Measurements from ENCODE around the gene TNFRSF1B.

Gene TNFRSF1B

DNA sequence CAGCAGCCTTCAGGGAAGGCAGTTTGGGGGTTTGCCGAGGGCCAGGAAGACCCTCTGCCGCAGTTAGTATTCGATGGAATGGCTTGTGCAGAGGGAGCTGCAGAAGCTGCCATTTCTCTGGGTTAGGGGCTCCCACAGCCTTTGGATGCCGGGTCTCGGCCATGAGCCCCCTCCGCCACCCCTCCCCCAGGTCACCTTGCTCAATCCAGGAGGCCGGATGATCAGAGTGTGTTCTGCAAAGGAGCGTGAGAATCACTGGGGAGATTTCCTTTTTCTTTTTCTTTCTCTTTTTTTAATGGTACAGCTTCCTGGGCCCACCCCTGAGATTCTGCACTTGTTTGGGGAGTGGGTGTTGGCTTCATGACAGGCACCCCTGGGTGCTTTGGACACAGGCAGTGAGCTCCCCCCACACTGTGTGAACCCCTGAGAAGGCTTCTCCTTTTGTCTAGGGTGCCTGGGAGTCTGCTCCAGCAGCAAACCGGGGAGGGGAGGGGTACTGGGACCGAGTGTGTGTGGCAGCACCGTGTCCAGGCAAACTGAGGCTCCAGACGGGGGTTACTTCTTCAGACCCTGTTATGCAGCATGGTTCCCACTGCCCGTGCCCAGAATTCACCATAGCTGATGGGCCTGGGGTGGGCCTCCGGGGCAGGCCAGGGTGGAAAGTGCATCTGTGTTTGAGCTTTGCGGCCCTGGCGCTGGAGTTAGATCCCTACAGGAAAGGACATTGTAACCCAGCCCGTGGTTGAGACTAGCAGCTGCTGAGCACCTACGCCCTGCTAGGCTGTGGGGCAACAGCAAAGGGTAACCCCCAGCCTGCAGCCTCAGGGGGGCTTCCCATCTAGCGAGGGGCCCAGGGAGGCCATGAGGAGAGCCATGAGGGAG lies 18.5 kb downstream of the TNFRSF1B start:
- Histone ChIP-seq H3K27ac (ENCODE audit: low read depth, low read length) (peak overlapping the region; percentile 91), H3K18ac (ENCODE audit: low read length) (peak overlapping the region; percentile 80), H2BK120ac (ENCODE audit: insufficient read depth, low read length, poor library complexity) (peak overlapping the region; percentile 65)

DNA sequence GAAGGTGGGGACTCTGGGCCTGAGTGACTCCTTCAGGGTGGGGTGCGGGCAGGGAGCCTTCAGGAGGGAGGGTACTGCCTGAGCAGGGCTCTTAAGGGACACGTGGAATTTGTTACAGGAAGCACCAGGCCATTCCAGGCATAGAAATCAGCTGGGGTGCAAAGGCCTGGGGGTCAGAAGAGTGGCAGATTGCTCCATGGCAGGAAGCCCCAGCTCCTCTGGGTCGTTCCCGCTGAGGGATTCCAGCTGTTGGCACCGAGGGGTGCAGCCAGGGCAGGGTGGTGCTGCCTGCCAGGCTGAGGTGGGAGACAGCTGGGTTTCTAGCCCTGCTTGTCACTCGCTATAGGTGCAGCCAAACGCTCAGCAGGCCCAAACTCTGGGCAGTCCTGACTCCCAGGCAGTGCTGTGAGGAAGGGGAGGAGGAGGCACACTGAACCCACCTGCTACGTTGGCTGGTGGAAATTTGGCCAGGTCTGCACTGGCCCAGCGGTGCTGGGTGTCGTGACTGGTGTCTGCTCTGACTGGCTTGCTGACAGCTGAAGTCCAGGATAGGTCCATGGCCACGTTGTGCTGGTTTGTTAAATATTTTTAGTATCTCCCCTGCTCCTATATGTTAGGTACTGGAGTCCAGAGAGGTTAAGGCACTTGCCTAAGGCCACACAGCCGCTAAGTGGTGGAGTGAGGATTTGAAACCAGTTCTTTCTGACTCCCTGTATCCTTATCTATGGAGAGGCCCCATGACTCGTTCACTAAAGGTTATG lies 19.3 kb downstream of the TNFRSF1B start:
- Histone ChIP-seq H3K27me3 (ENCODE audit: insufficient read depth, low read length) (no peaks in the 10 kb centered on the region), H2BK5ac (ENCODE audit: low read depth, low read length, poor library complexity) (peak overlapping the region; percentile 24), H2BK12ac (ENCODE audit: low read length) (peak overlapping the region; percentile 94), H3K4ac (ENCODE audit: low read depth, low read length) (peak overlapping the region; percentile 35), H3K36me3 (ENCODE audit: control insufficient read depth in 1 of 2, insufficient read depth in 2 of 2, low read length in 2 of 2) (no peaks in the 10 kb centered on the region), H3K14ac (ENCODE audit: low read length) (peak overlapping the region; percentile 71), H3K79me2 (ENCODE audit: control insufficient read depth, insufficient read depth, low read length, poor library complexity) (peaks cover 7% of the 10 kb centered on the region), H4K91ac (ENCODE audit: low read depth, low read length) (peak overlapping the region; percentile 92), H3K4me3 (ENCODE audit: low read depth, low read length) (no peak overlapping the region), H4K12ac (ENCODE audit: low read depth, low read length) (peak overlapping the region; percentile 19), H2BK120ac (ENCODE audit: insufficient read depth, low read length, poor library complexity) (peak overlapping the region; percentile 65), H3K4me1 (ENCODE audit: control insufficient read depth in 1 of 2, insufficient read depth in 2 of 2, low read length in 2 of 2) (peaks cover 21 to 22% of the 10 kb centered on the region in 2 experiments), H3K18ac (ENCODE audit: low read length) (peak overlapping the region; percentile 80), H3K9ac (ENCODE audit: low read length) (no peak overlapping the region), H3K9me3 (ENCODE audit: insufficient read depth, low read depth, low read length) (peaks cover 4% of the 10 kb centered on the region), H3K23ac (ENCODE audit: low read length) (no peak overlapping the region), H3K79me1 (ENCODE audit: low read length) (peaks cover 23% of the 10 kb centered on the region), H2AK5ac (ENCODE audit: low read length) (peak overlapping the region; percentile 87), H3K27ac (ENCODE audit: low read depth, low read length) (no peak overlapping the region), H3K4me2 (ENCODE audit: low read length) (no peak overlapping the region), H4K8ac (ENCODE audit: low read depth, low read length) (peak overlapping the region; percentile 67), H2AFZ (ENCODE audit: insufficient read depth, low read length, poor library complexity) (no peak overlapping the region)
- no peak for DNase-seq
- WGBS (ENCODE audit: extremely low coverage, insufficient coverage, insufficient read length): no CpG with 5 or more reads among the region's 13 CpGs

More for the DNA sequence above, 18.5 kb downstream of the TNFRSF1B start:
- Histone ChIP-seq H3K23ac (ENCODE audit: low read length) (no peak overlapping the region), H4K91ac (ENCODE audit: low read depth, low read length) (peak overlapping the region; percentile 92), H3K79me2 (ENCODE audit: control insufficient read depth, insufficient read depth, low read length, poor library complexity) (peaks cover 7% of the 10 kb centered on the region), H3K4me1 (ENCODE audit: control insufficient read depth in 1 of 2, insufficient read depth in 2 of 2, low read length in 2 of 2) (peaks cover 25 to 29% of the 10 kb centered on the region in 2 experiments), H3K4me2 (ENCODE audit: low read length) (peak overlapping the region; percentile 32), H3K79me1 (ENCODE audit: low read length) (peaks cover 30% of the 10 kb centered on the region), H4K12ac (ENCODE audit: low read depth, low read length) (peak overlapping the region; percentile 46), H3K36me3 (ENCODE audit: control insufficient read depth in 1 of 2, insufficient read depth in 2 of 2, low read length in 2 of 2) (no peaks in the 10 kb centered on the region), H2BK12ac (ENCODE audit: low read length) (peak overlapping the region; percentile 94), H2AFZ (ENCODE audit: insufficient read depth, low read length, poor library complexity) (peak overlapping the region; percentile 46), H3K4ac (ENCODE audit: low read depth, low read length) (peak overlapping the region; percentile 35), H2AK5ac (ENCODE audit: low read length) (peak overlapping the region; percentile 87), H2BK5ac (ENCODE audit: low read depth, low read length, poor library complexity) (peak overlapping the region; percentile 75), H3K9me3 (ENCODE audit: insufficient read depth, low read depth, low read length) (peaks cover 4% of the 10 kb centered on the region), H3K27me3 (ENCODE audit: insufficient read depth, low read length) (no peaks in the 10 kb centered on the region), H3K14ac (ENCODE audit: low read length) (peak overlapping the region; percentile 71), H4K8ac (ENCODE audit: low read depth, low read length) (peak overlapping the region; percentile 75), H3K9ac (ENCODE audit: low read length) (peak overlapping the region; percentile 48), H3K4me3 (ENCODE audit: low read depth, low read length) (no peak overlapping the region)
- no CpG with 5 or more reads among the region's 19 CpGs for WGBS (ENCODE audit: extremely low coverage, insufficient coverage, insufficient read length)
- DNase-seq: no peak

DNA sequence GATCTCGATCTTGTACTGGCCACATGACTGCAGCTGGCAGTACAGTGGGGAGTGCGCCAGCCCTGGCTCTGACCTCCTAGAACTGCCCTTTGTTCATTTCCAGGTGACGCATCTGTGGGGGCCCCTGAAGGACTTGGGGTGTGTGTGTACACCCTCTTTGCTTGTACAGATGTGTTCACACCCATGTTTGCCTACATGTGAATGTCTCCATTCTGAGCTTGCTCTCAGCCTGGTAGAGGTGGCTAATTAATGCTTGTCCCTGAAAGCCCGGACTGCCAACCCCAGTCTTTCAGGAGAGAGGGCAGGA lies 19.8 kb downstream of the TNFRSF1B start:
- no peak overlapping the region for H3K9ac ChIP-seq (ENCODE audit: low read length)
- H3K14ac ChIP-seq (ENCODE audit: low read length): no peak overlapping the region
- H4K91ac ChIP-seq (ENCODE audit: low read depth, low read length): peak overlapping the region; percentile 92
- H2AFZ ChIP-seq (ENCODE audit: insufficient read depth, low read length, poor library complexity): no peak overlapping the region
- H3K9me3 ChIP-seq (ENCODE audit: insufficient read depth, low read depth, low read length): peaks cover 4% of the 10 kb centered on the region
- H3K23ac ChIP-seq (ENCODE audit: low read length): no peak overlapping the region
- H2AK5ac ChIP-seq (ENCODE audit: low read length): no peak overlapping the region
- H3K79me2 ChIP-seq (ENCODE audit: control insufficient read depth, insufficient read depth, low read length, poor library complexity): peaks cover 7% of the 10 kb centered on the region
- H3K4me1 ChIP-seq (ENCODE audit: control insufficient read depth in 1 of 2, insufficient read depth in 2 of 2, low read length in 2 of 2): peaks cover 21 to 22% of the 10 kb centered on the region in 2 experiments
- no peak overlapping the region for H4K8ac ChIP-seq (ENCODE audit: low read depth, low read length)
- H3K4ac ChIP-seq (ENCODE audit: low read depth, low read length): no peak overlapping the region
- no peak overlapping the region for H2BK12ac ChIP-seq (ENCODE audit: low read length)
- H3K27me3 ChIP-seq (ENCODE audit: insufficient read depth, low read length): no peaks in the 10 kb centered on the region
- WGBS (ENCODE audit: extremely low coverage, insufficient coverage, insufficient read length): no CpG with 5 or more reads among the region's 4 CpGs
- no peak overlapping the region for H3K4me2 ChIP-seq (ENCODE audit: low read length)
- H3K4me3 ChIP-seq (ENCODE audit: low read depth, low read length): no peak overlapping the region
- no peak overlapping the region for H2BK5ac ChIP-seq (ENCODE audit: low read depth, low read length, poor library complexity)
- H3K18ac ChIP-seq (ENCODE audit: low read length): no peak overlapping the region
- no peak for DNase-seq
- no peak overlapping the region for H3K27ac ChIP-seq (ENCODE audit: low read depth, low read length)
- H3K36me3 ChIP-seq (ENCODE audit: control insufficient read depth in 1 of 2, insufficient read depth in 2 of 2, low read length in 2 of 2): no peaks in the 10 kb centered on the region
- no peak overlapping the region for H4K12ac ChIP-seq (ENCODE audit: low read depth, low read length)
- no peak overlapping the region for H2BK120ac ChIP-seq (ENCODE audit: insufficient read depth, low read length, poor library complexity)
- H3K79me1 ChIP-seq (ENCODE audit: low read length): peaks cover 23% of the 10 kb centered on the region

DNA sequence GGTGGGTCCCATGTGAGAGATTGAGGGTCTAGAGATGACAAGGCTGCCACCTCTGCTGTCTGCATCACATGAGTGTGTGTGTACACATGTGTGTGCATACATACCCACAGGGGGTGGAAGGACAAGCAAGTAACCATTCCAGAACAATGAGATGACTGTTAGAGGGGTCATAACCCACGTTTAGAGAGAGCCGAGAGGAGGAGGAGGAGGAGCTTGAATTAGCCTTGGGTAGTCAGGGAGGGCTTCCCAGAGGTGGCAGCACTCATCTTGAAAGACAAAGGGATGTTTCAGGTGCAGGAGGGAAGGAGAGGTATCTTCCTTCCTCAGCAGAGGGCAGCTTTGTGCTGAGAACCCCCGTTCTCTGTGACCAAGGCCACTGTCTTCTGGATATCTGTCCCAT lies 21.3 kb downstream of the TNFRSF1B start:
- Histone ChIP-seq H4K12ac (ENCODE audit: low read depth, low read length) (no peak overlapping the region), H2BK5ac (ENCODE audit: low read depth, low read length, poor library complexity) (no peak overlapping the region), H3K4me3 (ENCODE audit: low read depth, low read length) (no peak overlapping the region), H3K79me1 (ENCODE audit: low read length) (peaks cover 23% of the 10 kb centered on the region), H2BK12ac (ENCODE audit: low read length) (no peak overlapping the region), H3K27me3 (ENCODE audit: insufficient read depth, low read length) (no peaks in the 10 kb centered on the region), H2AFZ (ENCODE audit: insufficient read depth, low read length, poor library complexity) (no peak overlapping the region), H4K8ac (ENCODE audit: low read depth, low read length) (no peak overlapping the region), H3K4ac (ENCODE audit: low read depth, low read length) (no peak overlapping the region), H3K23ac (ENCODE audit: low read length) (no peak overlapping the region), H3K9ac (ENCODE audit: low read length) (no peak overlapping the region), H3K4me2 (ENCODE audit: low read length) (no peak overlapping the region), H3K9me3 (ENCODE audit: insufficient read depth, low read depth, low read length) (peaks cover 4% of the 10 kb centered on the region), H4K91ac (ENCODE audit: low read depth, low read length) (no peak overlapping the region), H2AK5ac (ENCODE audit: low read length) (no peak overlapping the region), H3K4me1 (ENCODE audit: control insufficient read depth in 1 of 2, insufficient read depth in 2 of 2, low read length in 2 of 2) (peaks cover 21 to 25% of the 10 kb centered on the region in 2 experiments), H3K79me2 (ENCODE audit: control insufficient read depth, insufficient read depth, low read length, poor library complexity) (peaks cover 7% of the 10 kb centered on the region), H2BK120ac (ENCODE audit: insufficient read depth, low read length, poor library complexity) (no peak overlapping the region), H3K18ac (ENCODE audit: low read length) (no peak overlapping the region), H3K14ac (ENCODE audit: low read length) (no peak overlapping the region), H3K36me3 (ENCODE audit: control insufficient read depth in 1 of 2, insufficient read depth in 2 of 2, low read length in 2 of 2) (peaks cover 2 to 5% of the 10 kb centered on the region in 2 experiments), H3K27ac (ENCODE audit: low read depth, low read length) (no peak overlapping the region)
- no peak for DNase-seq
- WGBS (ENCODE audit: extremely low coverage, insufficient coverage, insufficient read length): no CpG with 5 or more reads among the region's 3 CpGs
